MM.1S (cell line): ENCODE measurements around the gene HOXB6.

Experiments used
- DNase-seq: peaks from one replicate; pipeline ENCODE4 v3.0.0-alpha.2; 2015
- H2AFZ ChIP-seq: fragments of 300-600 bp; sonication (generic); 2 replicates; pipeline ENCODE4 v1.6.0; 2016; ENCODE audit warnings: antibody characterized with exemption, low read length
- H3F3A ChIP-seq: fragments of 300-600 bp; sonication (generic); 2 replicates; pipeline ENCODE4 v1.6.1; 2016; ENCODE audit warnings: mild to moderate bottlenecking, antibody characterized with exemption, low read length, moderate library complexity, mixed read lengths; ENCODE audit not compliant: insufficient read depth
- H3K27ac ChIP-seq: fragments of 300-600 bp; sonication (generic); 2 replicates; pipeline ENCODE4 v1.5.1; 2016; ENCODE audit warnings: mild to moderate bottlenecking, low read length
- H3K27me3 ChIP-seq: fragments of 300-600 bp; sonication (generic); replicated peaks from 2 replicates; pipeline ENCODE4 v1.6.0; 2016; ENCODE audit warnings: low read length; ENCODE audit not compliant: insufficient read depth
- H3K36me3 ChIP-seq: fragments of 300-600 bp; sonication (generic); replicated peaks from 2 replicates; pipeline ENCODE4 v1.6.1; 2016; ENCODE audit warnings: mild to moderate bottlenecking, low read length, mixed read lengths; ENCODE audit not compliant: insufficient read depth
- H3K4me1 ChIP-seq: fragments of 300-600 bp; sonication (generic); 2 replicates; pipeline ENCODE4 v1.6.1; 2016; ENCODE audit warnings: low read length, mixed read lengths
- H3K4me2 ChIP-seq: fragments of 300-600 bp; sonication (generic); 2 replicates; pipeline ENCODE4 v1.6.0; 2016; ENCODE audit warnings: low read depth, low read length
- H3K4me3 ChIP-seq: fragments of 300-600 bp; sonication (generic); 2 replicates; pipeline ENCODE4 v1.5.1; 2016; ENCODE audit warnings: low read length, mixed read lengths
- H3K79me2 ChIP-seq: fragments of 300-600 bp; sonication (generic); 2 replicates; pipeline ENCODE4 v1.6.1; 2016; ENCODE audit warnings: mixed run types, low read length, mixed read lengths
- H3K9ac ChIP-seq: fragments of 300-600 bp; sonication (generic); 2 replicates; pipeline ENCODE4 v1.6.1; 2016; ENCODE audit warnings: low read length, mixed read lengths
- H3K9me2 ChIP-seq: fragments of 300-600 bp; sonication (generic); replicated peaks from 2 replicates; pipeline ENCODE4 v1.6.1; 2016; ENCODE audit warnings: mild to moderate bottlenecking, low read length, mixed read lengths; ENCODE audit not compliant: insufficient read depth
- H3K9me3 ChIP-seq: fragments of 300-600 bp; sonication (generic); replicated peaks from 2 replicates; pipeline ENCODE4 v1.6.1; 2016; ENCODE audit warnings: mild to moderate bottlenecking, low read length, mixed read lengths; ENCODE audit not compliant: insufficient read depth
- H4K20me1 ChIP-seq: fragments of 300-600 bp; sonication (generic); 2 replicates; pipeline ENCODE4 v1.6.1; 2016; ENCODE audit warnings: mild to moderate bottlenecking, low read length, moderate library complexity, mixed read lengths; ENCODE audit not compliant: insufficient read depth
- EZH2 ChIP-seq: fragments of 300-600 bp; sonication (generic); optimal IDR thresholded peaks from 2 replicates; pipeline ENCODE3; 2017; ENCODE audit warnings: low read depth, mild to moderate bottlenecking, antibody characterized with exemption, low read length, mixed read lengths
- EZH2phosphoT487 ChIP-seq: fragments of 300-600 bp; sonication (generic); IDR thresholded peaks from 2 replicates; pipeline ENCODE4 v1.6.1; 2018; ENCODE audit warnings: antibody characterized with exemption, low read length
- TF ChIP-seq, protein P1 (sequence below): fragments of 300-600 bp; sonication (generic); IDR thresholded peaks from 2 replicates; pipeline ENCODE4 v1.5.1; 2016; ENCODE audit warnings: antibody characterized with exemption, low read length, mixed read lengths

The HOXB6 gene

DNA sequence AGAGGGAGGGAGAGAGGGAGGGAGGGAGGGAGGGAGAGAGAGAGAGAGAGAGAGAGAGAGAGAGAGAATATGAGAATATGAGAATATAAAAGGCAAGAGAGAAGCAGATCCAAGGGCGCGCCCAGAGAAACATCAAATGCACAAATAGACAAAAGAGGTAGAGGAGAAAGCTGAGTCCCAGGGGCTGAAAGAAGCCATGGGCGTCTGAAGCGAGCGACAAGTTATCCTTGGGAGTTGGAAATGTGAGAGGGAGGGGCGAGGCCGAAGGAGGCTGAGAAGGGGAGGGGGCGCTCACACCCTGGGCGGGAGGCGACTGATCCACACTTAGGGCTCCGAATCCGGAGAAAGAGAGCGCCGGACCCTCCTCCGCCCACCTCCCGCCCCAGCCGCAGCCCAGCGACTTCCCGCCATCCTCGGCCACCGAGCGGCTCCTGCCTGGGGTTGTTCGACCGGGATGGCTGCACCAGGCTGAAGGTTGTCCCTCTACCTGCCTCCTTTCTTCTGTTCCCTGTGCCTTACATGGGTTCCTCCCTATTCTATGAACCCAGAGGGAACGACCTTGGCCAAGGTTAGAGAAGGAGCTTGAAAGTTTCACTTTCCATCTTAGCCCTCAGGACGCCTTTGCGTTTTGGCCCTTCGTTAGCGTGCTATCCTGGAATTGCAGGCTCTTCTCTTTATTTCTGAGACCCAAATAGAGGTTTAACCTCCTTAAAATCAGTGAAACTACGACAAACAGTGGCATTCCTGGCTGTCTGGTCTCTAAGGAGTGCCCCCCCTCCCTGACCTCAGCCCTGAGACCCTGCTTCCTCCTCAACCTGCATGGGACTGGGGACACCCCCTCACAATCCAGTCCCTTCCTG is 42.5 kb upstream of the HOXB6 start:
- H3F3A ChIP-seq: 0 out of 2 replicates have a peak, but pooled peaks cover 3% of the 10 kb centered on the region
- peaks cover 6% of the 10 kb centered on the region; the same call in 1 of the 2 replicates for H3K27me3 ChIP-seq
- H4K20me1 ChIP-seq: no peaks in the 10 kb centered on the region
- H3K36me3 ChIP-seq: no peaks in the 10 kb centered on the region
- peaks cover 5% of the 10 kb centered on the region; the same call in 1 of the 2 replicates for H3K4me1 ChIP-seq
- peak overlapping the region; percentile 65 for H3K9ac ChIP-seq
- DNase-seq: peak; percentile 70
- no peaks in the 10 kb centered on the region for H3K79me2 ChIP-seq
- TF ChIP-seq EZH2: no peak
- TF ChIP-seq, protein P1, sequence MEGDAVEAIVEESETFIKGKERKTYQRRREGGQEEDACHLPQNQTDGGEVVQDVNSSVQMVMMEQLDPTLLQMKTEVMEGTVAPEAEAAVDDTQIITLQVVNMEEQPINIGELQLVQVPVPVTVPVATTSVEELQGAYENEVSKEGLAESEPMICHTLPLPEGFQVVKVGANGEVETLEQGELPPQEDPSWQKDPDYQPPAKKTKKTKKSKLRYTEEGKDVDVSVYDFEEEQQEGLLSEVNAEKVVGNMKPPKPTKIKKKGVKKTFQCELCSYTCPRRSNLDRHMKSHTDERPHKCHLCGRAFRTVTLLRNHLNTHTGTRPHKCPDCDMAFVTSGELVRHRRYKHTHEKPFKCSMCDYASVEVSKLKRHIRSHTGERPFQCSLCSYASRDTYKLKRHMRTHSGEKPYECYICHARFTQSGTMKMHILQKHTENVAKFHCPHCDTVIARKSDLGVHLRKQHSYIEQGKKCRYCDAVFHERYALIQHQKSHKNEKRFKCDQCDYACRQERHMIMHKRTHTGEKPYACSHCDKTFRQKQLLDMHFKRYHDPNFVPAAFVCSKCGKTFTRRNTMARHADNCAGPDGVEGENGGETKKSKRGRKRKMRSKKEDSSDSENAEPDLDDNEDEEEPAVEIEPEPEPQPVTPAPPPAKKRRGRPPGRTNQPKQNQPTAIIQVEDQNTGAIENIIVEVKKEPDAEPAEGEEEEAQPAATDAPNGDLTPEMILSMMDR: 0 out of 2 replicates have a peak, but pooled peaks have one; percentile 4
- TF ChIP-seq EZH2phosphoT487: no peak
- H3K4me2 ChIP-seq: peak overlapping the region; percentile 78
- H3K9me2 ChIP-seq: no peaks in the 10 kb centered on the region
- H3K4me3 ChIP-seq: peak overlapping the region; percentile 54
- peak overlapping the region; percentile 28; the same call in 1 of the 2 replicates for H3K27ac ChIP-seq
- H3K9me3 ChIP-seq: no peaks in the 10 kb centered on the region
- H2AFZ ChIP-seq: peak overlapping the region; percentile 85

DNA sequence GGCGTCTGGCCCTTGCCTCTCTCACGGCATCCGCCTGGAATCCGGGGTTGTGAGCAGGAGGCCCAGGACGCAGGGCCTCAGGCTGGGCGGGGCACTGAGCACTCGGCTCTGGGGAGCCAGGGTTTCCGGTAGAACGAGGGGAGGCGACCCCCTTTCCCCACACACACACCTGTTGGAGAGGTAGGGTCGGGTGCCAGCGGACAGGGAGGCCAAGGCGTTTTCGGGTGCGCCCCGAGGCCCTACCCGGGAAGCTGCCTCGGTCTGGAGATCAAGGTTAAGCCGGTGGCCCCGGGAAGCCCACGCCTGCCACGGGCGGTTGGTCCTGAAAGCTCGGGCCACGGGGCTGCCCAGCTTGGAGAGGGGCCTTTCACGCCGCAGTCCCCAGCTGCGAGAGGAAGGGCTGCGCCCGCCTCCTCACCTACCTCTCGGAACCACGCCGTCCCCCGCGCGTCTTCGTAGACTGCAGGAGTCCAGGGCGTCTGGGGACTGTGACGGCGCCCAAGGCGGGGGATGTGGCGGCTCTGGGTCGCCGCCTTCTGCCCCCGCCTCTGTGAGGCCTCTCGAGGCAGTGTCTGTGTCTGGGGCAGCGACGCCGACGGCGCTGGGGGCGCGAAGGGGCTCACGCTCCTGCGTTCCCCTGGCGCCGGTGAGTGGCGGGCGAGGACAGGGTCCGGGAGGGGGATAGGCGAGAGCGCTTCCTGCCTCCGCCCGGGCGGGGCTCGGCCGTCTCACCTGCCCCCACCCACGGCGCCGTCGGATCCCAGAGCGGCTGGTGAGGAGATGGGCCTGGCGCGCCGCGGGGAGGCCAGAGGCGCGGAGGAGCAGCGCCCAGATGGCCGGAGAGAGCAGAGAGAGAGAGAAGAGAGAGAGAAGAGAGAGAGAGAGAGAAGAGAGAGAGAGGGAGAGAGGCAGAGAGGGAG is 41.7 kb upstream of the HOXB6 start:
- peak overlapping the region; percentile 65; the same call in 1 of the 2 replicates for H3K9ac ChIP-seq
- no peaks in the 10 kb centered on the region for H3K36me3 ChIP-seq
- H3K27me3 ChIP-seq: peaks cover 14% of the 10 kb centered on the region
- no peaks in the 10 kb centered on the region for H3K9me3 ChIP-seq
- H2AFZ ChIP-seq: peak overlapping the region; percentile 85
- H3K4me1 ChIP-seq: no peaks in the 10 kb centered on the region
- no peaks in the 10 kb centered on the region for H4K20me1 ChIP-seq
- DNase-seq: no peak
- H3K4me3 ChIP-seq: peak overlapping the region; percentile 44; the same call in 1 of the 2 replicates
- no peak overlapping the region for H3K27ac ChIP-seq
- H3K4me2 ChIP-seq: peak overlapping the region; percentile 78; the same call in 1 of the 2 replicates
- H3K79me2 ChIP-seq: no peaks in the 10 kb centered on the region
- 0 out of 2 replicates have a peak, but pooled peaks cover 3% of the 10 kb centered on the region for H3F3A ChIP-seq
- TF ChIP-seq EZH2 (no peak), EZH2phosphoT487 (no peak)
- TF ChIP-seq, protein P1: no peak
- no peaks in the 10 kb centered on the region for H3K9me2 ChIP-seq

DNA sequence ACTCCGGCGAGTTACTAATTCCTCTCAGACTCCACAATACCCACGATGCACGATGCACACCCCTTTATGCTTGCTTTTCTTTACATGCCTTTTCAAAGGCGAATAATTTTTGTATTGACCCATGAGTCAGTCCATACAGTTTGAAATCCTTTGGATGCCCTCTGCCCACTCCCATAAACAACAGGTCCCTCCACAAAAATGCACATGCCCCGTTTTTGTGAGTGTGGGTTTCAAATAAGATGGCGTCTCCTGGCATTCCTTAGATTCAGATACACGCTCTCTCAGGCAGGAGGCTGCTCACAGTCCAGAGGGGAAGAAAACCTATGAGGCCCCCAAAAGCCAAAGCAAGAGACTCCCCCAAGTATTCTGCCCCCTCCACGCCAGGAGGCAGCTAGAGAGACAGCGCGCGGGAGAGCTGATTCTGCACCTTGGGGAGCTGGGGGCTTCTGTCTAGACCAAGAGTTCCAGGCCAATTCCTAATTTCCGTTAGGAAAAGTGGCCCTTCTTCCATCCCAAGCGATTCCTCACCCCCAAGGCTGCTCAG is 40.9 kb upstream of the HOXB6 start:
- H3K4me3 ChIP-seq: no peak overlapping the region
- no peaks in the 10 kb centered on the region for H3K4me1 ChIP-seq
- H2AFZ ChIP-seq: no peak overlapping the region
- H3K27ac ChIP-seq: no peak overlapping the region
- H3K9me3 ChIP-seq: no peaks in the 10 kb centered on the region
- no peaks in the 10 kb centered on the region for H3K79me2 ChIP-seq
- DNase-seq: no peak
- peaks cover 21% of the 10 kb centered on the region for H3K27me3 ChIP-seq
- no peak overlapping the region for H3K9ac ChIP-seq
- no peaks in the 10 kb centered on the region for H4K20me1 ChIP-seq
- TF ChIP-seq, protein P1: no peak
- TF ChIP-seq EZH2phosphoT487: no peak
- no peak for TF ChIP-seq EZH2
- H3K36me3 ChIP-seq: no peaks in the 10 kb centered on the region
- no peak overlapping the region for H3K4me2 ChIP-seq
- H3K9me2 ChIP-seq: no peaks in the 10 kb centered on the region
- H3F3A ChIP-seq: 0 out of 2 replicates have a peak, but pooled peaks cover 3% of the 10 kb centered on the region
